HG02938 (cell line): ENCODE data around the gene UBE3B.

Source experiments
- ATAC-seq: cut with Tn5 transposase; IDR thresholded peaks from one replicate; pipeline ENCODE4 v1.9.1; 2021; ENCODE audit warnings: mild to moderate bottlenecking, moderate library complexity; ENCODE audit not compliant: unreplicated experiment

UBE3B gene

GRCh38 chr12:109448707-109449390, 28.6 kb upstream of the UBE3B start:
- ATAC-seq, result no peak

GRCh38 chr12:109449845-109450532, 27.4 kb upstream of the UBE3B start:
- no peak for ATAC-seq

- no peak for ATAC-seq
Observed at GRCh38 chr12:109450980-109451379, 26.5 kb upstream of the UBE3B start.

GRCh38 chr12:109451400-109451799, 26.0 kb upstream of the UBE3B start:
- ATAC-seq, result no peak

GRCh38 chr12:109452489-109452888, 24.9 kb upstream of the UBE3B start:
- ATAC-seq, result no peak

- ATAC-seq, result no peak
Observed at GRCh38 chr12:109455706-109456105, 21.7 kb upstream of the UBE3B start.

GRCh38 chr12:109458086-109458485, 19.3 kb upstream of the UBE3B start:
- no peak for ATAC-seq

- ATAC-seq, result no peak
Observed at GRCh38 chr12:109458771-109459208, 18.6 kb upstream of the UBE3B start.

GRCh38 chr12:109459247-109459646, 18.2 kb upstream of the UBE3B start:
- ATAC-seq, result no peak

GRCh38 chr12:109460538-109460937, 16.9 kb upstream of the UBE3B start:
- no peak for ATAC-seq

- ATAC-seq, result no peak
Observed at GRCh38 chr12:109461049-109461845, 16.2 kb upstream of the UBE3B start.

- no peak for ATAC-seq
Observed at GRCh38 chr12:109461846-109462756, 15.3 kb upstream of the UBE3B start.

GRCh38 chr12:109462868-109463692, 14.4 kb upstream of the UBE3B start:
- ATAC-seq, result no peak

- ATAC-seq, result no peak
Observed at GRCh38 chr12:109463756-109464155, 13.7 kb upstream of the UBE3B start.

GRCh38 chr12:109464642-109465351, 12.6 kb upstream of the UBE3B start:
- no peak for ATAC-seq

GRCh38 chr12:109466305-109466704, 11.1 kb upstream of the UBE3B start:
- no peak for ATAC-seq

- no peak for ATAC-seq
Observed at GRCh38 chr12:109466821-109467220, 10.6 kb upstream of the UBE3B start.

GRCh38 chr12:109467978-109468676, 9.3 kb upstream of the UBE3B start:
- ATAC-seq, result no peak

GRCh38 chr12:109469517-109469916, 7.9 kb upstream of the UBE3B start:
- no peak for ATAC-seq
